Measurements from ENCODE around the gene SYPL2.
A peak's percentile ranks its signal among the peaks of the same experiment; 100 is the strongest.

SYPL2 gene

DNA sequence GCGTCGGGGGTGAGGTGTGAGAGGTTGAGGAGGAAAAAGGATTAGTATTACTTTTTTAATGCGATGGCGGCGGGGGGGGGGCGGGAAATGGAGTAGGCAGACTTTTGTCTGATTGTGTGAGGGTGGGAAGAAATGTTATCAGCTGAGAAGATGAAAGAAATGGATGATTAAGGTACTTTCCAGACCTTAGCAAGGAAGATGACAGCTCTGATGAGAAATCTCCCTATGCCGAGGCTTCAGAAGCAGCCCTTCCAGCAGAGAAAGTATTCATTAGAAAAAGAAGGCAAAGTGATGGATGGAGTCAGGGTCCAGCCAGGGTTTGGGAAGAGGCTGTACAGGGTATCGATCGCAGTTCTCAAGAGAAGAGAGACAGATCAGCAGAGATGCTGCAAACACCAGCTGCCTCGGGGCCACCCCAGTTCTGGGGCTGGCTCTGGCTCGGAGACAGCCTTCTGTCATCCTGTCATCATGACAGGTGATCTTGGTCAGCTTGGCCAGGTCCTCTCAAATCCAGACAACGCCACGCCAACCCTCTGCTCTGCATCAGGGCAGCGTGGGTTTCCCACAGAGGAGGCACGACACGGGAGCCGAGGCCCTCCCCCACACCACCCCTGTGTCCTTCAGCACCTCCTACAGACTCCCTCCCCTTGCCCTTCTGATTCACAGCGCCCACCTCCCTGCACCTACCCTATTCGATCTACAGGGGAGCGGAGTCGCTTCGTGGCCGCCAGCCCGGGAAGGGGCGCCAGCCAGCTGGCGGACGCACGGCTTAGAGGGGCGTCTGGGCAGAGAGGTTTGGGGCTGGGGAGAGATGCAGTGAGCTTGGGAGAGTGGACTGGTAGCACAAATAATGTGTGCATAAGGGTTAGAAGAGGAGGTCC is 16.7 kb downstream of the SYPL2 start:
- peaks cover 9% of the 10 kb centered on the region; the same call in 1 of the 2 replicates for H3K4me1 ChIP-seq (ENCODE audit: insufficient read depth, low read length)
- H3K9ac ChIP-seq (ENCODE audit: low read depth, low read length), result no peak overlapping the region
- peaks cover 8% of the 10 kb centered on the region; the same call in 1 of the 2 replicates for H3K36me3 ChIP-seq (ENCODE audit: insufficient read depth, low read length)
- H3K27ac ChIP-seq (ENCODE audit: low read depth, low read length), result no peak overlapping the region
- H3K4me3 ChIP-seq (ENCODE audit: low read length), result peak overlapping the region; percentile 99
- 13% methylated on average over 23 of the region's 29 CpGs for WGBS
- no peaks in the 10 kb centered on the region for H3K9me3 ChIP-seq (ENCODE audit: insufficient read depth, low read depth, low read length)
- peaks cover 19% of the 10 kb centered on the region for H3K27me3 ChIP-seq (ENCODE audit: insufficient read depth, low read length)

GRCh38 chr1:109483672-109484518 is 17.5 kb downstream of the SYPL2 start, which contains the start of gene ATXN7L2:
TSS of gene ATXN7L2 (plus strand) at chr1:109483905. CDS start at chr1:109483954, 49 bp downstream.
- Histone ChIP-seq H3K27ac (ENCODE audit: low read depth, low read length) (peak within 1 kb of the TSS; percentile 94), H3K9me3 (ENCODE audit: insufficient read depth, low read depth, low read length) (no peaks in the 10 kb centered on the region), H3K36me3 (ENCODE audit: insufficient read depth, low read length) (peaks cover 11% of the 10 kb centered on the region; the same call in 1 of the 2 replicates), H3K4me3 (ENCODE audit: low read length) (peak within 1 kb of the TSS; percentile 99), H3K27me3 (ENCODE audit: insufficient read depth, low read length) (peaks cover 17% of the 10 kb centered on the region), H3K9ac (ENCODE audit: low read depth, low read length) (peak within 1 kb of the TSS; percentile 97), H3K4me1 (ENCODE audit: insufficient read depth, low read length) (peaks cover 9% of the 10 kb centered on the region; the same call in 1 of the 2 replicates)
- WGBS, result under 1% methylated on average over 68 of the region's 73 CpGs

- Histone ChIP-seq H3K27ac (ENCODE audit: low read depth, low read length) (peak overlapping the region; percentile 36), H3K36me3 (ENCODE audit: insufficient read depth, low read length) (peaks cover 16% of the 10 kb centered on the region; the same call in 1 of the 2 replicates), H3K4me3 (ENCODE audit: low read length) (peak overlapping the region; percentile 74), H3K27me3 (ENCODE audit: insufficient read depth, low read length) (peaks cover 17% of the 10 kb centered on the region), H3K9ac (ENCODE audit: low read depth, low read length) (peak overlapping the region; percentile 97), H3K4me1 (ENCODE audit: insufficient read depth, low read length) (peaks cover 9% of the 10 kb centered on the region; the same call in 1 of the 2 replicates), H3K9me3 (ENCODE audit: insufficient read depth, low read depth, low read length) (no peaks in the 10 kb centered on the region)
- 5% methylated on average over 15 of the region's 15 CpGs for WGBS
These were observed 18.2 kb downstream of the SYPL2 start for GRCh38 chr1:109484519-109484975.

DNA sequence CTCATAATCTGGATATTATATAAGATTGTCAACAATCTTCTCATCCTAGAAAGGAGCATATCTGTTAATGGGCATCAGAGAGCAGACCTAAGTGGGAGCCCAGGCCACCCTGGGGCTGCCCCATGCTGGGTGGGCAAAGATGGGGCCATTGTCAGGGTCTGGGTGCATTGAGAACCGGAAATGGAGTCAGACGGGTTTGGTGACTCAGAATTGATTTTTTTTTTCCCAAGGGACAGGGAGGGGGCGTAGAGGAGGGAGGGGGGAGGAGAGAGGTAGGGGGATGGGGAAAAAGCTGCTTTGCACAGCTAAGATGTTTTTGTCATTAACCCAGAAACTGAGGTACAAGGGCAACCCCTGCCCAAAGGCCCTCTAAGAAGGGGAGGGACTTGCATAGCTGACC is 18.7 kb downstream of the SYPL2 start:
- Histone ChIP-seq H3K27me3 (ENCODE audit: insufficient read depth, low read length) (peaks cover 16% of the 10 kb centered on the region), H3K9ac (ENCODE audit: low read depth, low read length) (peak overlapping the region; percentile 97; the same call in 1 of the 2 replicates), H3K27ac (ENCODE audit: low read depth, low read length) (peak overlapping the region; percentile 36), H3K9me3 (ENCODE audit: insufficient read depth, low read depth, low read length) (no peaks in the 10 kb centered on the region), H3K4me1 (ENCODE audit: insufficient read depth, low read length) (peaks cover 9% of the 10 kb centered on the region; the same call in 1 of the 2 replicates), H3K4me3 (ENCODE audit: low read length) (peak overlapping the region; percentile 74), H3K36me3 (ENCODE audit: insufficient read depth, low read length) (peaks cover 16% of the 10 kb centered on the region; the same call in 1 of the 2 replicates)
- 17% methylated on average over 3 of the region's 3 CpGs for WGBS

GRCh38 chr1:109487261-109487660 is 20.9 kb downstream of the SYPL2 start:
- no peaks in the 10 kb centered on the region for H3K9me3 ChIP-seq (ENCODE audit: insufficient read depth, low read depth, low read length)
- no peak overlapping the region for H3K4me3 ChIP-seq (ENCODE audit: low read length)
- H3K4me1 ChIP-seq (ENCODE audit: insufficient read depth, low read length), result peaks cover 9% of the 10 kb centered on the region; the same call in 1 of the 2 replicates
- peaks cover 34% of the 10 kb centered on the region; the same call in 1 of the 2 replicates for H3K36me3 ChIP-seq (ENCODE audit: insufficient read depth, low read length)
- H3K9ac ChIP-seq (ENCODE audit: low read depth, low read length), result no peak overlapping the region
- H3K27me3 ChIP-seq (ENCODE audit: insufficient read depth, low read length), result peaks cover 8% of the 10 kb centered on the region
- H3K27ac ChIP-seq (ENCODE audit: low read depth, low read length), result no peak overlapping the region
- 89% methylated on average over 5 of the region's 5 CpGs for WGBS

- H3K9ac ChIP-seq (ENCODE audit: low read depth, low read length), result no peak overlapping the region
- H3K4me3 ChIP-seq (ENCODE audit: low read length), result no peak overlapping the region
- 84% methylated on average over 5 of the region's 5 CpGs for WGBS
- peaks cover 34% of the 10 kb centered on the region; the same call in 1 of the 2 replicates for H3K36me3 ChIP-seq (ENCODE audit: insufficient read depth, low read length)
- peaks cover under 1% of the 10 kb centered on the region; the same call in 1 of the 2 replicates for H3K27me3 ChIP-seq (ENCODE audit: insufficient read depth, low read length)
- H3K9me3 ChIP-seq (ENCODE audit: insufficient read depth, low read depth, low read length), result no peaks in the 10 kb centered on the region
- H3K27ac ChIP-seq (ENCODE audit: low read depth, low read length), result no peak overlapping the region
- peaks cover 5% of the 10 kb centered on the region; the same call in 1 of the 2 replicates for H3K4me1 ChIP-seq (ENCODE audit: insufficient read depth, low read length)
These were observed 21.9 kb downstream of the SYPL2 start for GRCh38 chr1:109488201-109488600.

DNA sequence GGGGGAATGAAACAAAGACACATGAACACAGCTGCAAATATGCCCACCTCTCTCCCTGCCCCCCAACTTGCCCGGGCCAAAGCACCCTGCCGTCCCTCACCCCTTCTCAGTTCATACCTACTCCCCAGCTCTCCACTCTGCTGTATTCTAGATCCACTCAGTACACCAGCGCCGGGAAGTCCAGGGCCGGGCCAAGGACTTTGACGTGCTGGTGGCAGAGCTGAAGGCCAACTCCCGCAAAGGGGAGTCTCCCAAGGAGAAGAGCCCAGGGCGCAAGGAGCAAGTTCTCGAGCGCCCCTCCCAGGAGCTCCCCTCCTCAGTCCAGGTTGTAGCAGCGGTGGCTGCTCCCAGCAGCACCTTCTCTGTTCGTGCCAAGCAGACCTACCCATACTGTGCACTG is 22.4 kb downstream of the SYPL2 start:
- Histone ChIP-seq H3K9ac (ENCODE audit: low read depth, low read length) (no peak overlapping the region), H3K9me3 (ENCODE audit: insufficient read depth, low read depth, low read length) (no peaks in the 10 kb centered on the region), H3K4me3 (ENCODE audit: low read length) (no peak overlapping the region), H3K36me3 (ENCODE audit: insufficient read depth, low read length) (peaks cover 34% of the 10 kb centered on the region; the same call in 1 of the 2 replicates), H3K27me3 (ENCODE audit: insufficient read depth, low read length) (no peaks in the 10 kb centered on the region), H3K27ac (ENCODE audit: low read depth, low read length) (no peak overlapping the region), H3K4me1 (ENCODE audit: insufficient read depth, low read length) (peaks cover 8% of the 10 kb centered on the region; the same call in 1 of the 2 replicates)
- WGBS, result 96% methylated on average over 12 of the region's 12 CpGs

DNA sequence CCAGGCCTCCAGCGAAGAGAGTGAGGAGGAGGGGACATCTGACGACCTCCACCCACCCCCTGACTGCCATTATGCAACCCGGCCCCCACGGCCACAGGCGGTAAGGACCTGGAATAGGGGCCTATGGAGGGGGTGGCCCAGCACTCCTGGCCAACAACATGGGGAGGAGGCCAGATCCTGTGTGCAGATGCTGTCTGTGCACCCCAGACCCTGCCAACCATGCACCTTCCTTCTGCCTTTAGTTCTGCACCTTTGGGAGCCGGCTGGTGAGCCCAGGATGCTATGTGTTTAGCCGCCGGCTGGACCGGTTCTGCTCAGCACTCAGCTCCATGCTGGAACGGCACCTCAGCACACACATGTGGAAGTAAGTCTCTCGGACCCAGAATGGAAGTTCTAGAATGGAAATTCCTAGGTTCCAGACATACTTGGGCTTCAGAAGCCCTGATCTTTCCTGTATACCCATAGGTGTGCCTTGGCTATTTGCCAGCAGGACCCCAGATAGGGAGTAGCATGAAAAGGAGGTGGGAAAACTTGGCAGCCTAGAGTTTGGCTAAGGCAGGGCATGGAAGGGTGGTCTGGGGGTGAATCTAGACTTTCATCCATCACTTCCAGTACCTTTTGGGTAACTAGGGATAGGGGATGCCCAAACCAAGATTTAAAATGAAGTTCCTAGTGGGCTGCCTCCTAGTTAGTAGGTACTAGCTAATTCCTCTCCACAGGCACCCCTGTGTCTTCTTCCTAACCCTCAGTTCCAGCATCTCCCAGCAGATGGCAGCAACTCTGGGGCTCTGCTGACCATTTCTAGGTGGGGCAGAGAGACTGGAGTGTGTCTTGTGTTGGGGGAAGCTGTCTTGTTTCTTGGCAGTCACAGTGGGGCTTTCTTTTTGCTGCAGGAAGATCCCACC is 23.9 kb downstream of the SYPL2 start:
- 93% methylated on average over 11 of the region's 11 CpGs for WGBS
- Histone ChIP-seq H3K4me3 (ENCODE audit: low read length) (no peak overlapping the region), H3K36me3 (ENCODE audit: insufficient read depth, low read length) (peaks cover 34% of the 10 kb centered on the region; the same call in 1 of the 2 replicates), H3K9me3 (ENCODE audit: insufficient read depth, low read depth, low read length) (no peaks in the 10 kb centered on the region), H3K27ac (ENCODE audit: low read depth, low read length) (no peak overlapping the region), H3K9ac (ENCODE audit: low read depth, low read length) (no peak overlapping the region), H3K27me3 (ENCODE audit: insufficient read depth, low read length) (no peaks in the 10 kb centered on the region), H3K4me1 (ENCODE audit: insufficient read depth, low read length) (peaks cover 7% of the 10 kb centered on the region; the same call in 1 of the 2 replicates)

DNA sequence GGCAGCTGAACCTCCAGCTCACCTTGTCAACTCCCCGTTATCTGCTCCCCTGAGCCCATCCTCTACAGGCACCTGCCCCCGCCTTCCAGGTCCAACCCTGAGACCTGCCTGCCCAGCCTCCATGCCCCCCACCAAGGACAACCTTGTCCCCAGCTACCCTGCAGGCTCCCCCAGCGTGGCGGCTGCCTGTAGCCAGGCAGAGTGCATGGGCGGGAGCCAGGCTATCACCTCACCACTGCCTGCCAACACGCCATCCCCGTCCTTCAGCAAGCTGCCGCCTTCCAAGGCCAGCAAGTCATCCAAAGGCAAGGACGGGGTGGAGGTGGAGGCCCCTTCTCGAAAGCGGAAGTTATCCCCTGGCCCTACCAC is 24.6 kb downstream of the SYPL2 start:
- Histone ChIP-seq H3K27me3 (ENCODE audit: insufficient read depth, low read length) (no peaks in the 10 kb centered on the region), H3K4me1 (ENCODE audit: insufficient read depth, low read length) (peaks cover 4% of the 10 kb centered on the region; the same call in 1 of the 2 replicates), H3K9me3 (ENCODE audit: insufficient read depth, low read depth, low read length) (no peaks in the 10 kb centered on the region), H3K27ac (ENCODE audit: low read depth, low read length) (no peak overlapping the region), H3K4me3 (ENCODE audit: low read length) (no peak overlapping the region), H3K36me3 (ENCODE audit: insufficient read depth, low read length) (peaks cover 34% of the 10 kb centered on the region; the same call in 1 of the 2 replicates), H3K9ac (ENCODE audit: low read depth, low read length) (no peak overlapping the region)
- WGBS, result 93% methylated on average over 11 of the region's 11 CpGs

GRCh38 chr1:109491372-109491771 is 25.0 kb downstream of the SYPL2 start:
- no peak overlapping the region for H3K4me3 ChIP-seq (ENCODE audit: low read length)
- no peak overlapping the region for H3K27ac ChIP-seq (ENCODE audit: low read depth, low read length)
- H3K4me1 ChIP-seq (ENCODE audit: insufficient read depth, low read length), result peaks cover 4% of the 10 kb centered on the region; the same call in 1 of the 2 replicates
- no peak overlapping the region for H3K9ac ChIP-seq (ENCODE audit: low read depth, low read length)
- WGBS, result 96% methylated on average over 8 of the region's 8 CpGs
- H3K9me3 ChIP-seq (ENCODE audit: insufficient read depth, low read depth, low read length), result no peaks in the 10 kb centered on the region
- peaks cover 31% of the 10 kb centered on the region; the same call in 1 of the 2 replicates for H3K36me3 ChIP-seq (ENCODE audit: insufficient read depth, low read length)
- H3K27me3 ChIP-seq (ENCODE audit: insufficient read depth, low read length), result no peaks in the 10 kb centered on the region
